K562 (cell line): ENCODE results near the gene A2ML1. TPM values are rescaled to one million over a fixed set of nuclear protein-coding genes. Genes with fewer than 3 reads are reported as not detected.

Source experiments
- ATAC-seq: fragments of 200-7000 bp; cut with Tn5 transposase; 3 replicates; pipeline ENCODE4 v1.9.1; 2020; ENCODE audit warnings: moderate library complexity
- Bru-seq: library from RNA; stranded (reverse); fragments of 400-500 nt; gene quantifications from one replicate; lab custom pipeline; 2021; lab: Mats Ljungman, UMichigan
- BruChase-seq, 2 experiments: library from RNA; stranded (reverse); fragments of 400-500 nt; gene quantifications; one replicate each; lab custom pipeline; 2021; lab: Mats Ljungman, UMichigan
- BruUV-seq: library from RNA; stranded (reverse); fragments of 400-500 nt; replicated peaks from 2 replicates; lab custom pipeline; 2021; lab: Mats Ljungman, UMichigan
- CTCF ChIA-PET: fragments of 300-600 bp; formaldehyde crosslinking; extraction: SDS; loops from one replicate; lab custom pipeline; 2021; ENCODE audit warnings: low intra/inter-chr PET ratio; lab: Yijun Ruan, JAX
- POLR2A ChIA-PET: fragments of 300-600, 350-650 bp; sonication (Branson Sonifier 250); formaldehyde crosslinking; extraction: SDS; loops from one replicate; lab custom pipeline; 2021; ENCODE audit warnings: antibody characterized with exemption, inconsistent platforms; lab: Yijun Ruan, JAX
- DNase-seq, 4 experiments: peaks; one replicate each; pipeline versions ENCODE4 v3.0.0 to v3.0.0-alpha.2; 2011 to 2018; ENCODE audit warnings: low spot score in 3 of 4, mixed read lengths in 3 of 4; ENCODE audit errors: extremely low read depth in 1 of 4
- FAIRE-seq: peaks from 2 replicates; lab custom pipeline; 2011; peaks lifted over from hg19 to GRCh38; lab: Jason Lieb, UNC
- H2AFZ ChIP-seq: 2 replicates; pipeline ENCODE4 v1.6.0; 2011; ENCODE audit warnings: low read depth, low read length, control low read depth, inconsistent platforms
- H3K27ac ChIP-seq: fragments of 200-600 bp; 3 replicates; pipeline ENCODE4 v1.8.0; 2011; ENCODE audit warnings: low read depth, mild to moderate bottlenecking, control low read depth, inconsistent platforms, low read length, moderate library complexity, mixed read lengths; ENCODE audit errors: extremely low read depth
- H3K27me3 ChIP-seq, 2 experiments: fragments of 300-600 bp in 1 of 2; 2 replicates in 1 of 2; 3 replicates in 1 of 2; pipeline versions ENCODE4 v1.6.0 to v1.8.0; 2011; ENCODE audit warnings: inconsistent platforms in 2 of 2, low read length in 2 of 2, mild to moderate bottlenecking in 1 of 2, mixed read lengths in 1 of 2, moderate library complexity in 1 of 2; ENCODE audit not compliant: control insufficient read depth in 2 of 2, insufficient read depth in 2 of 2
- H3K36me3 ChIP-seq: fragments of 300-600 bp; 3 replicates; pipeline ENCODE4 v1.8.0; 2011; ENCODE audit warnings: mild to moderate bottlenecking, low read length, inconsistent platforms; ENCODE audit not compliant: control insufficient read depth, insufficient read depth
- H3K4me1 ChIP-seq, 2 experiments: fragments of 200-600 bp in 1 of 2; replicated peaks in 1 of 2; 2 replicates in 1 of 2; 3 replicates in 1 of 2; pipeline versions ENCODE4 v1.5.1 to v1.8.0; 2011; ENCODE audit warnings: inconsistent platforms in 2 of 2, low read length in 2 of 2, mild to moderate bottlenecking in 1 of 2, mixed read lengths in 1 of 2, moderate library complexity in 1 of 2; ENCODE audit not compliant: control insufficient read depth in 2 of 2, insufficient read depth in 2 of 2
- H3K4me2 ChIP-seq: 2 replicates; pipeline ENCODE4 v1.6.1; 2011; ENCODE audit warnings: low read length, control low read depth, inconsistent platforms, mixed read lengths; ENCODE audit not compliant: insufficient read depth
- H3K4me3 ChIP-seq: fragments of 200-600 bp; sonication (generic), shearing (Covaris generic); 2 replicates; pipeline ENCODE4 v1.5.1; 2016; ENCODE audit warnings: control low read depth, inconsistent platforms
- H3K79me2 ChIP-seq: fragments of 200-600 bp; 3 replicates; pipeline ENCODE4 v1.8.0; 2011; ENCODE audit warnings: low read length, inconsistent platforms; ENCODE audit not compliant: control insufficient read depth, insufficient read depth
- H3K9ac ChIP-seq, 2 experiments: 2 replicates each; pipeline versions ENCODE4 v1.6.0 to v1.6.1; 2011; ENCODE audit warnings: low read depth in 2 of 2, low read length in 2 of 2, control low read depth in 1 of 2, inconsistent platforms in 1 of 2, mild to moderate bottlenecking in 1 of 2, mixed read lengths in 1 of 2; ENCODE audit not compliant: insufficient read depth in 1 of 2
- H3K9me1 ChIP-seq: one replicate; pipeline ENCODE4 v1.6.0; 2011; ENCODE audit warnings: inconsistent platforms, mild to moderate bottlenecking, low read length, moderate library complexity; ENCODE audit not compliant: control insufficient read depth, insufficient read depth
- H3K9me3 ChIP-seq: replicated peaks from 2 replicates; pipeline ENCODE4 v1.5.1; 2011; ENCODE audit warnings: low read depth, low read length, inconsistent platforms; ENCODE audit not compliant: control insufficient read depth, insufficient read depth
- H4K20me1 ChIP-seq: replicated peaks from 2 replicates; pipeline ENCODE4 v1.6.1; 2011; ENCODE audit warnings: low read length, inconsistent platforms, mixed read lengths; ENCODE audit not compliant: control insufficient read depth, insufficient read depth
- FOS ChIP-seq: IDR thresholded peaks from 3 replicates; pipeline ENCODE4 v1.6.1; 2011; ENCODE audit not compliant: insufficient read length; ENCODE audit errors: extremely low read depth
- FOXK2 ChIP-seq, 2 experiments: fragments of 450-650 bp; IDR thresholded peaks in 1 of 2; conservative IDR thresholded peaks in 1 of 2; 2 replicates each; pipeline ENCODE4 v1.6.1; 2016; ENCODE audit warnings: low read depth in 2 of 2, mild to moderate bottlenecking in 1 of 2
- GTF2A2 ChIP-seq: IDR thresholded peaks from 2 replicates; pipeline ENCODE4 v1.6.1; 2016; ENCODE audit warnings: mild to moderate bottlenecking, missing genetic modification characterization, missing compliant biosample characterization
- POLR2B ChIP-seq: fragments of 450-650 bp; IDR thresholded peaks from 2 replicates; pipeline ENCODE4 v1.6.1; 2018; ENCODE audit warnings: low read depth; ENCODE audit not compliant: partially characterized antibody
- RBBP5 ChIP-seq: fragments of 200-600 bp; sonication (generic); IDR thresholded peaks from 2 replicates; pipeline ENCODE4 v1.6.1; 2012; ENCODE audit warnings: borderline replicate concordance, mild to moderate bottlenecking, low read length, control low read depth, inconsistent platforms; ENCODE audit not compliant: insufficient read depth, poor library complexity, severe bottlenecking
- STAT5B ChIP-seq: fragments of 250-450 bp; sonication (Bioruptor Pico); IDR thresholded peaks from 2 replicates; pipeline ENCODE4 v1.8.0; 2021; ENCODE audit warnings: mild to moderate bottlenecking, inconsistent platforms
- ZNF316 ChIP-seq: fragments of 450-650 bp; IDR thresholded peaks from 2 replicates; pipeline ENCODE4 v1.6.1; 2016
- ZNF431 ChIP-seq: sonication (generic); formaldehyde crosslinking; IDR thresholded peaks from 2 replicates; pipeline ENCODE4 v1.8.0; 2022; ENCODE audit warnings: mild to moderate bottlenecking, missing genetic modification reagents
- WGBS: fragments of 100-300 bp; shearing (Covaris generic); methylation state at CpG from one replicate; pipeline ENCODE4 v1.1.6; 2016; ENCODE audit warnings: low coverage, mixed read lengths; ENCODE audit not compliant: insufficient coverage; ENCODE audit errors: missing lambda C conversion rate; 5-methylcytosine and 5-hydroxymethylcytosine counted together
- in situ Hi-C: fragments of 300-500 bp; cut with MboI; formaldehyde crosslinking; loops from 4 replicates; pipeline ENCODE4 v1.15.0; 2018; ENCODE audit warnings: inconsistent platforms, mixed read lengths
- intact Hi-C: fragments of 100-400 bp; cut with micrococcal nuclease; formaldehyde crosslinking; loops from 2 replicates; pipeline ENCODE4 v1.14.2; 2022
- long read RNA-seq, 3 experiments: library from polyadenylated mRNA in 2 of 3; library from RNA in 1 of 3; unstranded in 2 of 3; stranded (forward) in 1 of 3; transcript quantifications; one replicate each; pipeline ENCODE4 v2.0.0, GENCODE V29; 2019 to 2022
- polyA minus RNA-seq, 3 experiments: library from RNA; depleted of rRNA, polyadenylated mRNA; stranded (reverse); fragments of >200 nt; gene quantifications; 2 replicates each; pipeline ENCODE4 v1.2.3, GENCODE V29; 2011
- polyA plus RNA-seq, 8 experiments: library from polyadenylated mRNA; depleted of rRNA in 4 of 8; stranded (reverse) in 5 of 8; unstranded in 3 of 8; fragments of >200 nt; fragmentation: Nextera tagmentation in 2 of 8; fragmentation: Illumina TruSeq in 1 of 8; extraction: Ambion mirVana in 2 of 8; extraction: Trizol in 1 of 8; gene quantifications; 2 replicates each; pipeline versions ENCODE4 v1.2.1 to v1.2.3, GENCODE V29; 2011 to 2014; ENCODE audit warnings: inconsistent platforms in 1 of 8, missing spikeins in 1 of 8
- total RNA-seq, 7 experiments: library from RNA; depleted of rRNA in 6 of 7; stranded (reverse); fragments of >200 nt in 6 of 7; fragmentation: Illumina TruSeq in 2 of 7; extraction: Trizol in 2 of 7; gene quantifications; 2 replicates each; pipeline versions ENCODE4 v1.2.1 to v1.2.3, GENCODE V29; 2011 to 2021; ENCODE audit warnings: low replicate concordance in 1 of 7
- TF ChIP-seq, protein P1 (sequence below): fragments of 250-450 bp; sonication (Bioruptor Pico); IDR thresholded peaks from 2 replicates; pipeline ENCODE4 v1.4.0; 2020; ENCODE audit warnings: mild to moderate bottlenecking, moderate library complexity

The A2ML1 gene
- total RNA-seq (2011; cell fraction: chromatin; rRNA removed; ENCODE audit: low replicate concordance) = 0.12 and 0.63 TPM in 2 replicates
- 0.39 TPM in 1 of 2 replicates, not detected in the other for total RNA-seq (2011; cell fraction: nucleolus; rRNA removed)
- total RNA-seq (2011; cell fraction: nucleoplasm; rRNA removed) = 1.2 TPM in 1 of 2 replicates, not detected in the other
- total RNA-seq (2014; rRNA removed) (0.04 and 0.14 TPM in 2 replicates), total RNA-seq (2014; rRNA removed; fragmentation: Illumina TruSeq; extraction: Trizol) (0.11 and 0.26 TPM in 2 replicates), total RNA-seq (2015; rRNA removed; fragmentation: Illumina TruSeq; extraction: Trizol) (0.23 and 0.47 TPM in 2 replicates), total RNA-seq (2021) (0.40 TPM in 1 of 2 replicates, not detected in the other), polyA plus RNA-seq (2011; rRNA removed) (0.01 and 0.04 TPM in 2 replicates), polyA plus RNA-seq (2014; fragmentation: Illumina TruSeq; extraction: Trizol) (0.07 and 0.13 TPM in 2 replicates), polyA plus RNA-seq (2014; fragmentation: Nextera tagmentation; extraction: Ambion mirVana) (under 1 TPM; 0.04 to 0.14 TPM), polyA plus RNA-seq (2014; rRNA removed) (0.04 and 0.11 TPM in 2 replicates), polyA minus RNA-seq (2011; rRNA and poly(A)+ RNA removed) (0.06 and 0.07 TPM in 2 replicates), Bru-seq, nascent RNA (percentile 14 among the genes with signal in this experiment), BruChase-seq, experiment 1, labeled RNA remaining after a 2-hour chase (percentile 14 among the genes with signal in this experiment), BruChase-seq, experiment 2, labeled RNA remaining after a 6-hour chase (percentile 13 among the genes with signal in this experiment)
- 0.03 and 0.06 TPM in 2 replicates for polyA plus RNA-seq (2011; cell fraction: cytosol; rRNA removed)
- polyA plus RNA-seq (2011; cell fraction: nucleus; rRNA removed) = 0.06 and 0.11 TPM in 2 replicates
- polyA plus RNA-seq (2012) = 0.07 and 0.20 TPM in 2 replicates
- not detected in 2 replicates for polyA minus RNA-seq (2011; cell fraction: cytosol; rRNA and poly(A)+ RNA removed)
- not detected in 2 replicates for polyA minus RNA-seq (2011; cell fraction: nucleus; rRNA and poly(A)+ RNA removed)
- long read RNA-seq, experiment 1 = 0 reads
- long read RNA-seq, experiment 2 = 0 reads
- long read RNA-seq, experiment 3 = 0 reads

DNA sequence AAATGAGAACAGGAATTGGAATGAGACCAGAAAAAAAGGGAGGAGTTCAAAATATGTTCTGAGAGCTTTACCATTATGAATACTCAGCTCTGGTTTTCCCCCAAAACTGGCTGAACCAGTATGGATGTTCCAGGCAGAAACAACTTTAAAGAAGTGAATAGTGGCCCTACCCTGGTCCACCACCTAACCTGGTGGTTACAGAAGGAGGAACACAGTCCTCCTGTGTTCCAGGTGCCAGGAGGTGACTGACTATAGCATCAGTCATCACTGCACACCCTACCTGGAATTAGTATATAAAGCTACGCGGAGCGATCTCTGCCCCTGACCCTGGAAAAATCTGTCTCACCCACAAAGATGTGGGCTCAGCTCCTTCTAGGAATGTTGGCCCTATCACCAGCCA is at the start of gene A2ML1:
Gene A2ML1, plus strand, starts transcription at position 324 of the 400 bp plus-strand sequence. Its CDS starts 31 bp downstream, at position 355.
- WGBS = 93% methylated on average over 3 of the region's 3 CpGs
- H3K4me1 ChIP-seq = peaks cover 0 to 2% of the 10 kb centered on the region in 2 experiments; a peak in 4 of 5 replicates
- TF ChIP-seq ZNF316 = no peak
- TF ChIP-seq RBBP5 = no peak
- TF ChIP-seq POLR2B = no peak
- TF ChIP-seq FOXK2 (conservative IDR thresholded peaks at IDR 0.05 in 1 of 2, IDR thresholded peaks at IDR 0.05 in 1 of 2; ENCODE audit: low read depth in 2 of 2) = no peak
- TF ChIP-seq, protein P1, sequence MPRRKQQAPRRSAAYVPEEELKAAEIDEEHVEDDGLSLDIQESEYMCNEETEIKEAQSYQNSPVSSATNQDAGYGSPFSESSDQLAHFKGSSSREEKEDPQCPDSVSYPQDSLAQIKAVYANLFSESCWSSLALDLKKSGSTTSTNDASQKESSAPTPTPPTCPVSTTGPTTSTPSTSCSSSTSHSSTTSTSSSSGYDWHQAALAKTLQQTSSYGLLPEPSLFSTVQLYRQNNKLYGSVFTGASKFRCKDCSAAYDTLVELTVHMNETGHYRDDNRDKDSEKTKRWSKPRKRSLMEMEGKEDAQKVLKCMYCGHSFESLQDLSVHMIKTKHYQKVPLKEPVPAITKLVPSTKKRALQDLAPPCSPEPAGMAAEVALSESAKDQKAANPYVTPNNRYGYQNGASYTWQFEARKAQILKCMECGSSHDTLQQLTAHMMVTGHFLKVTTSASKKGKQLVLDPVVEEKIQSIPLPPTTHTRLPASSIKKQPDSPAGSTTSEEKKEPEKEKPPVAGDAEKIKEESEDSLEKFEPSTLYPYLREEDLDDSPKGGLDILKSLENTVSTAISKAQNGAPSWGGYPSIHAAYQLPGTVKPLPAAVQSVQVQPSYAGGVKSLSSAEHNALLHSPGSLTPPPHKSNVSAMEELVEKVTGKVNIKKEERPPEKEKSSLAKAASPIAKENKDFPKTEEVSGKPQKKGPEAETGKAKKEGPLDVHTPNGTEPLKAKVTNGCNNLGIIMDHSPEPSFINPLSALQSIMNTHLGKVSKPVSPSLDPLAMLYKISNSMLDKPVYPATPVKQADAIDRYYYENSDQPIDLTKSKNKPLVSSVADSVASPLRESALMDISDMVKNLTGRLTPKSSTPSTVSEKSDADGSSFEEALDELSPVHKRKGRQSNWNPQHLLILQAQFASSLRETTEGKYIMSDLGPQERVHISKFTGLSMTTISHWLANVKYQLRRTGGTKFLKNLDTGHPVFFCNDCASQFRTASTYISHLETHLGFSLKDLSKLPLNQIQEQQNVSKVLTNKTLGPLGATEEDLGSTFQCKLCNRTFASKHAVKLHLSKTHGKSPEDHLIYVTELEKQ (CRISPR knock-in tag) = no peak
- TF ChIP-seq FOS = no peak
- no peak for TF ChIP-seq GTF2A2 (tag)
- no peak for TF ChIP-seq STAT5B
- no peak for TF ChIP-seq ZNF431 (CRISPR knock-in tag)
- TF ChIP-seq, all 486 proteins: peak for 0
- no peak for FAIRE-seq
- no peak within 1 kb of the TSS for H3K9ac ChIP-seq
- no peaks in the 10 kb centered on the region for H3K9me1 ChIP-seq
- H3K79me2 ChIP-seq = no peaks in the 10 kb centered on the region
- no peak for DNase-seq
- CTCF ChIA-PET = no interaction called here
- no TSS peak for BruUV-seq
- no peak within 1 kb of the TSS for H3K4me2 ChIP-seq
- no peaks in the 10 kb centered on the region for H4K20me1 ChIP-seq
- in situ Hi-C loops (loop anchor here (5.0 kb wide), 1 partner anchor 140 kb away; no protein-coding TSS in a partner anchor), intact Hi-C loops (loop anchor here (2.0 to 10.0 kb wide), 3 partner anchors 41 to 277 kb away; no protein-coding TSS in a partner anchor)
- H3K27me3 ChIP-seq = no peaks in the 10 kb centered on the region
- POLR2A ChIA-PET = no interaction called here
- no peak for ATAC-seq
- no peak within 1 kb of the TSS for H3K27ac ChIP-seq
- peak within 1 kb of the TSS; percentile 78 for H2AFZ ChIP-seq
- H3K4me3 ChIP-seq = no peak within 1 kb of the TSS
- no peaks in the 10 kb centered on the region for H3K36me3 ChIP-seq
- no peaks in the 10 kb centered on the region for H3K9me3 ChIP-seq
